Spinal cord (tissue), 10 donors: ENCODE data around the gene SLC22A2. TPM values are rescaled to one million over a fixed set of nuclear protein-coding genes. Genes with fewer than 3 reads are reported as not detected.
"Not testable (repeated sequence)": the region's sequence is repeated elsewhere in the genome, so short reads cannot be mapped to it uniquely, and the experiment has no call there.

Experiments
- DNase-seq, 6 donors: peaks; one replicate each; pipeline versions ENCODE4 v3.0.0 to v3.0.0-alpha.2; 2013 to 2015; ENCODE audit warnings: low spot score in 6 of 6, low read depth in 4 of 6
- H3K27ac ChIP-seq: one replicate; pipeline ENCODE4 v1.5.1; 2013; ENCODE audit warnings: low read depth, low read length, control low read depth
- H3K27me3 ChIP-seq: one replicate; pipeline ENCODE4 v1.6.1; 2013; ENCODE audit warnings: low read length; ENCODE audit not compliant: control insufficient read depth, insufficient read depth
- H3K36me3 ChIP-seq: one replicate; pipeline ENCODE4 v1.6.1; 2013; ENCODE audit warnings: low read length; ENCODE audit not compliant: control insufficient read depth, insufficient read depth
- H3K4me1 ChIP-seq: one replicate; pipeline ENCODE4 v1.6.1; 2013; ENCODE audit warnings: low read length; ENCODE audit not compliant: control insufficient read depth, insufficient read depth
- H3K4me3 ChIP-seq: one replicate; pipeline ENCODE4 v1.5.1; 2013; ENCODE audit warnings: low read depth, low read length, control low read depth
- H3K9me3 ChIP-seq: one replicate; pipeline ENCODE4 v1.6.1; 2013; ENCODE audit warnings: low read length; ENCODE audit not compliant: control insufficient read depth, insufficient read depth
- WGBS: methylation state at CpG from one replicate; pipeline ENCODE4 v1.1.5; 2013; ENCODE audit warnings: missing lambda C conversion rate; ENCODE audit not compliant: insufficient coverage; 5-methylcytosine and 5-hydroxymethylcytosine counted together
- polyA plus RNA-seq, 2 donors: library from polyadenylated mRNA; unstranded; fragments of 120-200 nt; gene quantifications; one replicate each; pipeline ENCODE4 v1.2.1, GENCODE V29; 2013; ENCODE audit not compliant: insufficient read length in 2 of 2
- total RNA-seq, 2 donors: library from RNA; depleted of rRNA in 1 of 2; stranded (reverse); fragments of 120-200 nt in 1 of 2; fragments of >200 nt in 1 of 2; gene quantifications; one replicate each; pipeline versions ENCODE4 v1.2.3 to v1.2.4, GENCODE V29; 2013 to 2014
- donor health status: healthy.

Gene SLC22A2
- total and polyA plus RNA-seq, 4 donors, result 1.2 to 39.2 (median 6.4) TPM

DNA sequence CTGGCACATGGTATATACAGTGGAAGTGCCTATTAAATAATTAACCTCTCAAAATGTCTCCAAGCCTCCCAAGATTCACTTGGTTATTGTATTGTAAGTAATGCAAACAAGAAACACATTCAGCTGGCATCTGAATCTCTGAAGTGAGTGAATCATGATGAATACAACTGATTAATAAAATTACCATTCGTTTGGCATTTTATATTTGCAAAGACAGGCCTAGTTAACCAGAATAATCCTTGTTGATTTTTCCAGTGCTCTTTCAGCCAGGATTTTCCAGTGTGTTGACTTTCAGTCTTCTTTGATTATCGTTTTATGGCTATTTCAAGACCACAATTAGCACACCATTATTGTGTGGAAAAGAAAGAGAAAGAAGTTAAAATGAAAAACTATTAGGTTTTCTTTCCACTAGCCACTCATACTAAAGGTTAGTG lies 20.3 kb downstream of the SLC22A2 start:
- no CpG with 5 or more reads among the region's 2 CpGs for WGBS

DNA sequence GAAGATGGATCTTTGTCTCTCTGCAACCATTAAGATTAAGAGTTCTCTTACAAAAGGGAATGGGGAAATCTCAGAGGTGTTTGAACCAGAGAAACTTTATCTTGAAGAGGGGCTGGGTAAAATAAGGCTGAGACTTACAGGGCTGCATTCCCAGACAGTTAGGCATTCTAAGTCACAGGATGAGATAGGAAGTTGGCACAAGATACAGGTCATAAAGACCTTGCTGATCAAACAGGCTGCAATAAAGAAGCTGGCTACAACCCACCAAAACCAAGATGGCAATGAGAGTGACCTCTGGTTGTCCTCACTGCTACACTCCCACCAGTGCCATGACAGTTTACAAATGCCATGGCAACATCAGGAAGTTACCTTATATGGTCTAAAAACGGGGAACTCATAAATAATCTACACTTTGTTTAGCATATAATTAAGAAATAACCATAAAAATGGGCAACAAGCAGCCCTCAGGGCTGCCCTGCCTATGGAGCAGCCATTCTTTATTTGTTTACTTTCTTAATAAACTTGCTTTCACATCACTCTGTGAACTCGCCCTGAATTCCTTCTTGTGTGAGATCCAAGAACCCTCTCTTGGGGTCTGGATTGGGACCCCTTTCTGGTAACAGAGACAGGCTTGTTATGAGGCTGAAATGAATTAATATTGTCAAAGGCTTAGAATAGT lies 20.9 kb downstream of the SLC22A2 start:
- WGBS, result no CpG with 5 or more reads among the region's 2 CpGs
- H3K27me3 ChIP-seq, H3K9me3 ChIP-seq, H3K4me3 ChIP-seq, H3K36me3 ChIP-seq, DNase-seq, H3K27ac ChIP-seq, H3K4me1 ChIP-seq: not testable (repeated sequence)

More for the DNA sequence above, 20.3 kb downstream of the SLC22A2 start:
- Histone ChIP-seq H3K27ac (no peak overlapping the region), H3K4me3 (no peak overlapping the region), H3K36me3 (no peaks in the 10 kb centered on the region), H3K4me1 (no peaks in the 10 kb centered on the region), H3K9me3 (peaks cover 6% of the 10 kb centered on the region), H3K27me3 (no peaks in the 10 kb centered on the region)
- peak in 1 of 6 donors; percentile 3 for DNase-seq

DNA sequence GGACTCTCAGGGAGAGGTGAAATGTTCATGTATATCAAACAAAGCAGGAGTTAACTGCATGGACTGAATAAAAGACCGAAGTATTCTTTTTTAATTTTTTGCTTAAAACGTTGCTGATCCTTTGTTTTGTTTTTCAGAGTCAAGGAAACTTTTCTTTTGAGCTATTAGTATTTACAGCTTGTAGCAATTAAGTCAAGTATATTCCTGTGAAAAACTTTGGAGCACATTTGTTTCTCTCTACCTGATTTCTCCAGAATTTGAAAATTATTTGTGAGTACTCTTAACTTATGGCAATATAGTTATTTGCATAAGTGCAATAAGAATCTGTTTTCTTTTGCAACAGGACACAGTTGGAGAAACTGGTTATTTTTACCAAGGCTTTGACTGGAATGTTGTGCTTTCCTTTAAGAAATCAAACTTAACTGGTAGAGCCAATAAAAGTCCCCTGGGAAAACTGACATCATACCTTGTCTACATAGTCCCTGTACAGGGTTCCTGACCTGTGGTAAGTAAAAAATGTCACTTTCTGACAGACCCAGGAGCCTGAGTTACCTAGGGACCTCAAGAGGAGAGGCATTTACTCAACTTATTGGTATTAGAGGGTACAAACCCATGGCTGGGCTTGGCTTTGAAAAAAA lies 22.3 kb downstream of the SLC22A2 start:
- H3K9me3 ChIP-seq, H3K36me3 ChIP-seq, H3K27me3 ChIP-seq, H3K27ac ChIP-seq, DNase-seq, H3K4me3 ChIP-seq, H3K4me1 ChIP-seq: not testable (repeated sequence)
- WGBS, result 60% methylated on average over 2 of the region's 2 CpGs

DNA sequence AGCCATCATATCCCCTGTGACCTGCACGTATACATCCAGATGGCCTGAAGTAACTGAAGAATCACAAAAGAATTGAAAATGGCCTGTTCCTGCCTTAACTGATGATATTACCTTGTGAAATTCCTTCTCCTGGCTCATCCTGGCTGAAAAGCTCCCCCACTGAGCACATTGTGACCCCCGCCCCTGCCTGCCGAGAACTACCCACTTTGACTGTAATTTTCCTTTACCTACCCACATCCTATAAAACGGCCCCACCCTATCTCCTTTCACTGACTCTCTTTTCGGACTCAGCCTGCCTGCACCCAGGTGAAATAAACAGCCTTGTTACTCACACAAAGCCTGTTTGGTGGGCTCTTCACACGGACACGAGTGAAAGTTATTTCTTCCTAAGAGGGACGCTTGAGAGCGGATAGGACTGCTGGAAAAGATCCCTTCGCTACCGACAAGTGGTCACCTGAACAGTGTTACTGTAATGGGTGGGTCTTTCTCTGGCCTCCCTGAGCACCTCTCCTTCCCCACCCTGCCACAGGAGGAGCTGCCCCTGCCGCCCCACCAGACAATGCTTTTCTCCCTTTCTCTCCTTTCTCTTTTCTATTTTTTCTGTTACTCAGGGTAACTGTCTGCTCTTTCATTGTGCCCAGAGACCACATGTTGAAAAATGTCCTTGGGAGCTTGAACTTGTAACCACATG lies 24.5 kb downstream of the SLC22A2 start:
- not testable (repeated sequence) for H3K36me3 ChIP-seq, H3K4me1 ChIP-seq, H3K27ac ChIP-seq, H3K4me3 ChIP-seq, H3K27me3 ChIP-seq, H3K9me3 ChIP-seq, DNase-seq
- WGBS, result 72% methylated on average over 9 of the region's 12 CpGs

GRCh38 chr6:160227769-160228161 lies 30.9 kb downstream of the SLC22A2 start:
- H3K27ac ChIP-seq, result no peak overlapping the region
- DNase-seq, result no peak
- no peaks in the 10 kb centered on the region for H3K9me3 ChIP-seq
- no peaks in the 10 kb centered on the region for H3K36me3 ChIP-seq
- no peaks in the 10 kb centered on the region for H3K4me1 ChIP-seq
- H3K4me3 ChIP-seq, result no peak overlapping the region
- WGBS, result no CpG with 5 or more reads among the region's 1 CpG
- H3K27me3 ChIP-seq, result no peaks in the 10 kb centered on the region

GRCh38 chr6:160227038-160227768 lies 31.4 kb downstream of the SLC22A2 start:
- no peak for DNase-seq
- WGBS, result 100% methylated on average over 1 of the region's 4 CpGs
- H3K27me3 ChIP-seq, result no peaks in the 10 kb centered on the region
- H3K27ac ChIP-seq, result no peak overlapping the region
- no peaks in the 10 kb centered on the region for H3K4me1 ChIP-seq
- H3K4me3 ChIP-seq, result no peak overlapping the region
- H3K9me3 ChIP-seq, result no peaks in the 10 kb centered on the region
- H3K36me3 ChIP-seq, result no peaks in the 10 kb centered on the region

- no peaks in the 10 kb centered on the region for H3K4me1 ChIP-seq
These were observed 32.5 kb downstream of the SLC22A2 start for GRCh38 chr6:160226118-160226591.

DNA sequence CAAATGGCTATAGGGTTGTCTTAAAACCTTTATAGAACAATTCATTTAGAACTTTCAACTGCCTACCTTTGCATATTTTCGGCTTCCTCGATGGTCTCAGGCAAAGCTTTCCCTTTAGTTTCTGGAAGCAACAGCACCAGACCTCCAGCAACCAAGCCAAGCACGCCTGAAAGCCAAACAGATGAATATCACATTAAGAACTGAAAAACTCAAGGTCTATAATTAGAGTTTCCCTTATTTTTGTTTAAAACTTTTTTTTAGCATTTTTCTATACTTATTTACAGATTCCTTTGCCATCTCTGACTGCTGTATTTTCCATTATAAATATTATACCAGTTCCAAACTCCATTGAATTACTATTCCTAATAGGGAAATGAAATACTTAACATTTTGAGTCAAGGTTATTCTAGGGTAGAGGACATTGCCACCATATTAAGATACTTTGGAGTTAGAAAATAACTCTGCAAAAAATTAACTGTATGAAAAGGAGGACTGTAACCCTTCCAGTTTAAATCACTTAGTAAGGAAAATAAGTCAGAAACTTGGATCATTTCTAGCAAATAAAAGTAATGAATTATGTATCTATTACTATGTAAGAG lies 33.9 kb downstream of the SLC22A2 start:
- H3K4me1 ChIP-seq, result no peaks in the 10 kb centered on the region
- H3K27me3 ChIP-seq, result no peaks in the 10 kb centered on the region
- H3K27ac ChIP-seq, result no peak overlapping the region
- H3K9me3 ChIP-seq, result no peaks in the 10 kb centered on the region
- whole genome bisulfite sequencing, result no CpG with 5 or more reads among the region's 3 CpGs
- H3K4me3 ChIP-seq, result no peak overlapping the region
- no peaks in the 10 kb centered on the region for H3K36me3 ChIP-seq
- DNase-seq, result no peak

More at GRCh38 chr6:160226118-160226591, 32.5 kb downstream of the SLC22A2 start:
- Histone ChIP-seq H3K27ac (no peak overlapping the region), H3K27me3 (no peaks in the 10 kb centered on the region), H3K36me3 (no peaks in the 10 kb centered on the region), H3K9me3 (no peaks in the 10 kb centered on the region), H3K4me3 (no peak overlapping the region)
- 80% methylated on average over 1 of the region's 7 CpGs for WGBS
- DNase-seq, result no peak

DNA sequence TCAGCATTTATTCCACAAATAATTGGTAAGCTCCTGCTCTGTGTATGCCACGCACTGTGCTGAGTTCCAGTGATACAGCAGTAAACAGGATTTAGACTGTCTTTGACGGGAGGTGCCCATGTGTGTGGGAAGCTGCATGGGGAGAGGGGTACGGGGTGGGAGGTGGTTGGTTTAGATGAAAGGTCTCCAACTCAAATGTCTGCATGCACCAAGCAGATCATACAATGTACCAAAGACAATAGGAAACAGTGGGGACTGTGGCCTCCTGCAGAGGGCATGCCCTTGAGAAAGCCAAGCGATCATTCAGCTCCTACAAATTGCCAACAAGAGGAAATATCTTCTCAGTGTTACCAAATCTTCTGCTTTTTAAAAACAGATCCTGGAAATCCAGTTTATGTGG lies 36.1 kb downstream of the SLC22A2 start:
- no peaks in the 10 kb centered on the region for H3K9me3 ChIP-seq
- no peaks in the 10 kb centered on the region for H3K4me1 ChIP-seq
- no peaks in the 10 kb centered on the region for H3K36me3 ChIP-seq
- WGBS, result 60% methylated on average over 1 of the region's 4 CpGs
- no peak overlapping the region for H3K4me3 ChIP-seq
- H3K27me3 ChIP-seq, result no peaks in the 10 kb centered on the region
- no peak overlapping the region for H3K27ac ChIP-seq
- no peak for DNase-seq
